ENCODE measurements around the gene TBC1D10B.
A peak's percentile ranks its signal among the peaks of the same experiment; 100 is the strongest.

The TBC1D10B gene

GRCh38 chr16:30368122-30368791 lies 2.0 kb downstream of the TBC1D10B start (continued):
- TF ChIP-seq CTCF (tag by site-specific recombination; IDR thresholded peaks at IDR 0.05) (no peak), HOXA7 (CRISPR knock-in tag; IDR thresholded peaks at IDR 0.05; ENCODE audit: borderline replicate concordance) (no peak), ZNF239 (tag by site-specific recombination; IDR thresholded peaks at IDR 0.05) (no peak), TSHZ1 (tag by site-specific recombination; IDR thresholded peaks at IDR 0.05; ENCODE audit: borderline replicate concordance) (no peak), SALL2 (tag by site-specific recombination; IDR thresholded peaks at IDR 0.05; ENCODE audit: borderline replicate concordance) (no peak), SCRT2 (tag by site-specific recombination; IDR thresholded peaks at IDR 0.05) (no peak), GLIS1 (tag by site-specific recombination; IDR thresholded peaks at IDR 0.05) (peak; percentile 88), ZNF701 (tag by site-specific recombination; IDR thresholded peaks at IDR 0.05) (no peak), ZNF23 (tag by site-specific recombination; IDR thresholded peaks at IDR 0.05; ENCODE audit: borderline replicate concordance) (no peak), ZNF133 (tag by site-specific recombination; IDR thresholded peaks at IDR 0.05) (no peak), ZNF626 (tag by site-specific recombination; IDR thresholded peaks at IDR 0.05) (no peak), ZNF610 (tag by site-specific recombination; IDR thresholded peaks at IDR 0.05; ENCODE audit: borderline replicate concordance) (no peak), ZNF621 (tag by site-specific recombination; IDR thresholded peaks at IDR 0.05) (no peak), PRDM10 (tag by site-specific recombination; IDR thresholded peaks at IDR 0.05) (peak; percentile 88), IKZF3 (tag by site-specific recombination; IDR thresholded peaks at IDR 0.05) (peak; percentile 63), ZNF341 (tag by site-specific recombination; IDR thresholded peaks at IDR 0.05; ENCODE audit: low read depth) (0 out of 2 replicates have a peak, but pooled peaks have one; percentile 22), ZNF837 (tag by site-specific recombination; IDR thresholded peaks at IDR 0.05) (no peak), GLI4 (tag by site-specific recombination; IDR thresholded peaks at IDR 0.05) (no peak)
